B cell (primary cell): ENCODE results near the gene OXCT1.

Source experiments
- CTCF ChIP-seq: fragments of 200-600 bp; IDR thresholded peaks from one replicate; pipeline ENCODE4 v1.8.0; 2022; ENCODE audit warnings: antibody characterized with exemption, mild to moderate bottlenecking
- EZH2 ChIP-seq: IDR thresholded peaks from 2 replicates; pipeline ENCODE4 v1.6.1; 2012; ENCODE audit warnings: borderline replicate concordance, low read depth, mild to moderate bottlenecking, moderate library complexity, low read length; ENCODE audit not compliant: insufficient read depth, poor library complexity, severe bottlenecking

- TF ChIP-seq EZH2, result no peak
- no peak for TF ChIP-seq CTCF
Measured at GRCh38 chr5:41883243-41883642, 13.0 kb upstream of the OXCT1 start.
